Esophagus muscularis mucosa (tissue), 4 donors: ENCODE data around the gene PITX1. TPM values are rescaled to one million over a fixed set of nuclear protein-coding genes. Genes with fewer than 3 reads are reported as not detected.

ENCODE experiments used
- DNase-seq: peaks from one replicate; pipeline ENCODE4 v3.0.0-alpha.2; 2017; ENCODE audit errors: extremely low spot score
- H3K27ac ChIP-seq, 4 donors: fragments of 200-600 bp; sonication (generic); replicated peaks in 1 of 4; 1 replicate in 3 of 4; 2 replicates in 1 of 4; pipeline ENCODE4 v1.5.1; 2016 to 2019; ENCODE audit warnings: mild to moderate bottlenecking in 1 of 4
- H3K27me3 ChIP-seq, 4 donors: fragments of 200-600 bp; sonication (generic); one replicate each; pipeline versions ENCODE4 v1.5.1 to v1.6.0; 2016 to 2019
- H3K36me3 ChIP-seq, 4 donors: fragments of 200-600 bp; sonication (generic); one replicate each; pipeline ENCODE4 v1.5.1; 2016 to 2019
- H3K4me1 ChIP-seq, 4 donors: fragments of 200-600 bp; sonication (generic); one replicate each; pipeline ENCODE4 v1.5.1; 2016 to 2019
- H3K4me3 ChIP-seq, 4 donors: fragments of 200-600 bp; sonication (generic); 1 replicate in 2 of 4; 2 replicates in 2 of 4; pipeline ENCODE4 v1.5.1; 2016 to 2019; ENCODE audit warnings: mild to moderate bottlenecking in 4 of 4, moderate library complexity in 1 of 4
- H3K9me3 ChIP-seq, 4 donors: fragments of 200-600 bp; sonication (generic); 1 replicate in 3 of 4; 2 replicates in 1 of 4; pipeline ENCODE4 v1.5.1; 2016 to 2019
- CTCF ChIP-seq, 3 experiments: fragments of 200-600 bp in 2 of 3; fragments of 450-650 bp in 1 of 3; sonication (generic) in 2 of 3; IDR thresholded peaks; one replicate each; pipeline ENCODE4 v1.5.1; 2017 to 2019; ENCODE audit warnings: antibody characterized with exemption in 3 of 3, mild to moderate bottlenecking in 2 of 3, moderate library complexity in 1 of 3
- EP300 ChIP-seq: sonication (generic); formaldehyde crosslinking; IDR thresholded peaks from one replicate; pipeline ENCODE4 v1.6.1; 2017; ENCODE audit warnings: antibody characterized with exemption
- POLR2A ChIP-seq: fragments of 450-650 bp; IDR thresholded peaks from one replicate; pipeline ENCODE4 v1.6.1; 2017; ENCODE audit warnings: antibody characterized with exemption, moderate library complexity, mild to moderate bottlenecking, low read depth
- POLR2AphosphoS5 ChIP-seq, 2 donors: sonication (generic); formaldehyde crosslinking; IDR thresholded peaks; one replicate each; pipeline ENCODE4 v1.6.1; 2017; ENCODE audit warnings: antibody characterized with exemption in 2 of 2
- WGBS: methylation state at CpG from one replicate; pipeline ENCODE4 v1.1.5; 2018; 5-methylcytosine and 5-hydroxymethylcytosine counted together
- intact Hi-C: fragments of 100-400 bp; cut with DNase I; formaldehyde crosslinking; loops from one replicate; pipeline ENCODE4 v1.15.1; 2023
- total RNA-seq, 4 donors: library from RNA; depleted of rRNA; stranded (reverse); fragments of >200 nt; gene quantifications; one replicate each; pipeline versions ENCODE4 v1.1.0 to v1.2.1, GENCODE V29; 2016

The PITX1 gene
- total RNA-seq, 4 donors from 2014 or later: 3.7 to 8.7 (median 6.2) TPM

DNA sequence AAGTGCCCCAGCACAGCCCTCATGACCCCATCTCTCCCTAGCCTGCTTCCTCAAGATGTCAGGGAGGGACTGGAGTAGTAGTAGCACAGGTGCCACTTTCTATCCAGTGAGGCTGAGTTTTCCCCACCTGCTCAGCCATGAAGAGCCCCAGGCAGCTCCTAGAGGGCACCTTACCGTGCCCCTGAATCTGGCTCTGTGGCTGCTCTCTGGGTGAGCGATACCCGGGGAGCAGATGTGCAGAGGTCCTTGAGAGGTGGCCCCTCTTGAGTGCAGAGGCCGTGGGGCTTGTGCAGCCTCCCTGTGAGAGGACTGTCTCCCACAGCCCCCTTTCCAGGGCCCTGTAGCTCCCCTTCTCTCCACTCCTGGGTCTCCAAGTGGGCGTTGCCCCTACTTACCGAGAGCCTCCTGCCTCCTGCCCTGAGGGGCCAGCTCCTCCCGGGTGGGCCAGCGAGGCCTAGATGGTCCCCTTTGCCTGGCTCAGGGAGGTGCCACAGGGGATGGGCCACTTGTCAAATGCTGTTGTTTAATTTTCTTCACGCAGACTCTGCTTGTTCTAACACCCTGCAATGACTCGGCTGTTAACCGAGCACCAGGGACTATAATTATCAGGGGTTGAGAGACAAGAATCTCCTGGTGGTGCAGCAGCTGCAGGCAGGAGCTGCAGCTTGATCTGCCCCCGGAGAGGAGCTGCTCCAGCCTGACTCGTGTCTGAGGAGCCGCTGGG, 29.6 kb upstream of the PITX1 start:
- DNase-seq: no peak
- no peaks in the 10 kb centered on the region for H3K9me3 ChIP-seq
- WGBS: 79% methylated on average over 10 of the region's 14 CpGs
- H3K27ac ChIP-seq: no peak overlapping the region
- intact Hi-C loops: no loop called here
- no peaks in the 10 kb centered on the region for H3K27me3 ChIP-seq
- no peaks in the 10 kb centered on the region for H3K36me3 ChIP-seq
- no peak for TF ChIP-seq CTCF (IDR thresholded peaks at IDR 0.05)
- no peak for TF ChIP-seq POLR2AphosphoS5 (IDR thresholded peaks at IDR 0.05)
- no peak for TF ChIP-seq EP300
- TF ChIP-seq POLR2A: no peak
- no peak overlapping the region for H3K4me3 ChIP-seq
- H3K4me1 ChIP-seq: no peaks in the 10 kb centered on the region

DNA sequence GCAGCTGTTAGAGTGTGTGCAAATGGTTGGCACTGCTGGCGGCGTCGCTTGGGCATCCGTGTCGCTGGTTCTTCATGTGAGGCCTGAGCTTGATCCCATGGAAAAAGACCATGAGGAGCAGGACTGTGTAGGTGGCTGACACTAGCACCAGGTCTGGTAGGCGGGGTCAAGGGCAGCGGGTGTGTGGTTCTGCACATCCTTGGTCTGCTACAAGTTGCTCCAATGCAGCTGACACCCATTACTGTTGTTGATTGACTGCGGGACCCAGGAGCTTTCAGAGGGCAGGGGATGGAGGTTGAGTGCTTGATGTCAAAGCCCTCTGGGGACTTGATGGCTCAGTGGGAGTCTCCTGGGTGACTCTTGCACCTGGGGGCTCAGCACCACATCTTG, 29.0 kb upstream of the PITX1 start:
- intact Hi-C loops: no loop called here
- H3K9me3 ChIP-seq: no peaks in the 10 kb centered on the region
- no peaks in the 10 kb centered on the region for H3K27me3 ChIP-seq
- no peak overlapping the region for H3K4me3 ChIP-seq
- TF ChIP-seq CTCF (IDR thresholded peaks at IDR 0.05) (no peak), POLR2AphosphoS5 (IDR thresholded peaks at IDR 0.05) (no peak), POLR2A (no peak), EP300 (no peak)
- no peaks in the 10 kb centered on the region for H3K4me1 ChIP-seq
- DNase-seq: no peak
- no peaks in the 10 kb centered on the region for H3K36me3 ChIP-seq
- WGBS: 96% methylated on average over 8 of the region's 8 CpGs
- no peak overlapping the region for H3K27ac ChIP-seq

GRCh38 chr5:135062216-135063055, 28.4 kb upstream of the PITX1 start:
- Histone ChIP-seq H3K27me3 (no peaks in the 10 kb centered on the region), H3K9me3 (no peaks in the 10 kb centered on the region), H3K27ac (no peak overlapping the region), H3K36me3 (no peaks in the 10 kb centered on the region), H3K4me3 (no peak overlapping the region), H3K4me1 (no peaks in the 10 kb centered on the region)
- intact Hi-C loops: no loop called here
- no peak for DNase-seq
- TF ChIP-seq EP300 (no peak), POLR2AphosphoS5 (IDR thresholded peaks at IDR 0.05) (no peak), POLR2A (no peak), CTCF (IDR thresholded peaks at IDR 0.05) (no peak)
- WGBS: 78% methylated on average over 11 of the region's 17 CpGs

DNA sequence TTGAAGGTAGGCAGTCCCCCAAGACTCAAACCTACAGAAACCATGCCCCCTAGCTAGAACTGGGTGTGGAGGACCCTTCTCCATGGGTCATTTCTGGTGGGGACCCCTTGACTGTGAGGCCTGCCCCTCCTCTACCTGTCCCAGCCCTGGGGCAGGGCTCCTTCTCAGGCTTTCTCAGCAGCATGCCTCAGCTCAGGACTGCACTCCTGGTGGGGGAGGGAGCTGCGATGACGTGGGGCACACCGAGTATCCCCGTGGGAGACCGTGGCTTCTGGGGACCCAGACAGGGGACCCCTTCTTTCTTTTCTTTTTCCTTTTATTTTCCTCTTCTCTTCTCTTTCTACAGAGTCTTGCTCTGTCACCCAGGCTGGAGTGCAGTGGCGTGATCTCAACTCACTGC, 27.0 kb upstream of the PITX1 start:
- intact Hi-C loops: no loop called here
- WGBS: 85% methylated on average over 6 of the region's 6 CpGs
- Histone ChIP-seq H3K27me3 (no peaks in the 10 kb centered on the region), H3K4me1 (no peaks in the 10 kb centered on the region), H3K4me3 (no peak overlapping the region), H3K36me3 (no peaks in the 10 kb centered on the region), H3K9me3 (no peaks in the 10 kb centered on the region), H3K27ac (no peak overlapping the region)
- no peak for DNase-seq
- TF ChIP-seq EP300 (no peak), CTCF (IDR thresholded peaks at IDR 0.05) (no peak), POLR2A (no peak), POLR2AphosphoS5 (IDR thresholded peaks at IDR 0.05) (no peak)
